NK-92 (cell line): ENCODE measurements around the gene CFAP43.
"Not testable (repeated sequence)": the region's sequence is repeated elsewhere in the genome, so short reads cannot be mapped to it uniquely, and the experiment has no call there.

Experiments used
- DNase-seq: peaks from one replicate; lab custom pipeline; 2025; ENCODE audit not compliant: unreplicated experiment; lab: John Stamatoyannopoulos, UW

Gene CFAP43

DNA sequence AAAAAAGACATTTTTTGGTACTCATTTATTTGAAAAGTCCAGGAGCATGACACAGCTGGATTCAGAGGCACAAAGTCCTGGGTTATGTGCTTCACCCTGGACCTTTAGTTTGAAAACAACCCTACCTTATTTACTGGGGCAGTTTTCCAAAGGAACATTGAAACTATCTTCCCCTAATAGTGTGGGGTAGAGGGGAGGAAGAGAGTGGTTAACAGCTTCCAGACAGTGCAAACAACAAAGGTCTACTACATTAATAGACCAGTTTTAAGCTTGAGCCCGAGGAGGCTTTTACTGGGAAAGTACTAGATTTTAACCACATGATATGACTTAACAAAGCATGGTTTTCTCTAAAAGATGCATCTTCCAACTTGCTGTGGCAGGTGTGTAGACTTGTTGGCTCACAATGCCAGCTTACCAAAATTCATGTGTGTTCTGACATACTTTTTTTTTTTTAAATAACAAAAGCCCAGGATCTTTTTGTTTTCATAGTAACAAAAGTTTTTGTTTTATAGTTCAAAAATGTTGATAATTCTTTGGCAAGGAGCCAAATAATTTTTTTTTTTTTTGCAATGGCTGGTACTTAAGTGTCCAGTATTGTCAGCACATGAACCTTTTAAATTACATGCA is 24.3 kb upstream of the CFAP43 start:
- no peak for DNase-seq

DNA sequence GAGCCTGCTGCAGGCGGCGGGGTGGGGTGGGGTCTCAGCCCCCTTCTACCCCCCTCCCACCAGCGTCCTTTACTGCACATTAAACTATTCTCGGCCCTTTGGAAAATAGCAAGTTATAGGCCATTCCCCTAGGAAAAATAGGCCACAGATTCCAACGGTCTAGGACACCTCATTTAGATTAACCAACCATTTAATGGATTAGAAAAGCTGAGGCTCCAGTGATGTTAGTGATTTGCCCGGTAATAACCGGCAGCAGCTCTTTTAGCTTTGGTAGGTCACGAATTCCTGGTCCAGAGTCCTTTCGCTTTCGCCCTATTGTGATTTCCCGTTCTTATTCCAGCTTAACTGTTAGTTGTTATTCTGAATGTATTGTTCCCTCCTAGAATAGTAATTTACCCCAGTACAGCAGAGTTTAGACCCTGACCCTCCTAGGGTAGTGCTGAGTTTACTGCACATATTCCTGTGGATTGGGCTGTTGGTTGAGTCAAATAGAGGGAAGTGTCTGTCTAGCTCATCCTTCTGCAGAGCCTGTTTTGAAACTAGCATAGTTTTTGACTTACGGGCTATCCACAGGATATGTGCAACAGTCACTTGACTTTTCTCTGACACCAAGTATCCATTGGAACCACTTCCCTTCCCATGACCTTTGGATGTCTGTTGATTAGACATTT is 23.3 kb upstream of the CFAP43 start:
- no peak for DNase-seq

DNA sequence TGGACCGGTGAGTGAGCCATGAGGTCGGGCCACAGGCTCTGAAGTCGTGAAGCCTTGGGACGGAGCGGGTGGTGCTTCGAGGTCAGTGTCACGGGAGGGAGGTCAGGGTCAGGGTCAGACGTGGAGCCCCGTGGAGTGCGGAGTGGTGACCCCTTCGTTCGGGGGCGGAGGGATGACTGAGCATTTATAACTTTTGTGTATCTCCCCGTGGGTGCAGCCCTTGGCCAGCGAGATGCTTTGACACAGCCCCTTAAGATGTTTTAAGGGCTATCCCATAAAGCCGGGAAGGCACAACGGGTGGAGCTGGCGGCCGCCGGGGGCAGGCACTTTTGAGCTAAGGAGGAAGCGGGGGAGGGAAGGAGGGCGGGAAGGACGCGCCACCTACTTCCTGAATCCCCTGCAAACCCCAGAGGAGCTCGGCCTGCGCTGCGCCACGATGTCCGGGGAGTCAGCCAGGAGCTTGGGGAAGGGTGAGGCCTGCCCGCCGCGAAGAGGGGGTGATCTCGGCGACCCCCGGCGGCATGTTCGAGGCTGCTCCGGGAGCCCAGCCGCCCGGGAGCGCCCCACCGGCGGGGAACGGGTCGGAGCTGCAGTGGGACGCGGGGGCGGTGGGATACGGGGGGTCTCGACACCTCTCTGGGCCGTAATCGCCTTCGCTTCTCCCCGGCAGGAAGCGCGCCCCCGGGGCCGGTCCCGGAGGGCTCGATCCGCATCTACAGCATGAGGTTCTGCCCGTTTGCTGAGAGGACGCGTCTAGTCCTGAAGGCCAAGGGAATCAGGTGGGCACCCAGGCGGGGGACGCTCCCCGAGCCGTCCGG is 22.5 kb upstream of the CFAP43 start, which contains the start of gene GSTO1:
Gene GSTO1 (plus strand): TSS at position 400 of the 818 bp plus-strand sequence. CDS start 37 bp downstream, at position 437.
- no peak for DNase-seq

- no peak for DNase-seq
Observed at GRCh38 chr10:104253606-104254410, 21.6 kb upstream of the CFAP43 start.

GRCh38 chr10:104253106-104253505 is 20.9 kb upstream of the CFAP43 start:
- no peak for DNase-seq

- DNase-seq = no peak
Observed at GRCh38 chr10:104252368-104252767, 20.2 kb upstream of the CFAP43 start.

DNA sequence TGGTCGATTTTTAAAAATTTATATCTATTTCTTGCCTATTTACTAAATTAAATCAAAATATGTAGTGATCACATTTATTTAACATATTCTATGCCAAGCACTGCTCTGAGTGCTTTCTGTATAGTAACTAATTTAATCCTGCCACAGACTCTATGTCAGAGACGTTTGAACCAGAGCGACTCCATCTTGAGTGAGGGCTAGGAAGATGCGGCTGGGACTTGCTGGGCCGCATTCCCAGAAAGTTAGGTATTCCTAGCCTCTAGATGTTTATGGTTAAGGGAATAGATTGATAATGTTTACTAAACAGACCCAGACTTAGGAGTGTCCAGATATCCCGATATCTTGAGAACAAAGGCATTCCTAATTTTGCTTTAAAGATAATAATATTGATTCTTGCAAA is 19.3 kb upstream of the CFAP43 start:
- DNase-seq = no peak

DNA sequence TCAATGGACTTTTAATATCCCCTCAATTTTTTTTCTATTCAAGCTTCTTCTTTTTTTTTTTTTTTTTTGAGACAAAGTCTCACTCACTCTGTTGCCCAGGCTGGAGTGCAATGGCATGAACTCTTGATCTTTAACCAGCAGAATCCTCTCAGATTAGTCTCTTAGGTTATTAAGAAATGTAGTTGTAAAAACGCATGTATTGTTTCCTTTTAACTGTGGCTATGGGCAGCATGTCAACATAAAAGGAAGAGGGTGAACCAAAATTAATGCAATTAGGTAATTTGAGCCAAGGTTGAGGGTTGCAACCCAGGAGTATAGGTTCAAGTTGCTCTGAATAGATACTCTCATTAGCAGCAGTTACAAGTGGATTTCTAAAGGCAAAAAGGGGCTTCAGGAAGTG is 18.2 kb upstream of the CFAP43 start:
- DNase-seq = no peak

DNA sequence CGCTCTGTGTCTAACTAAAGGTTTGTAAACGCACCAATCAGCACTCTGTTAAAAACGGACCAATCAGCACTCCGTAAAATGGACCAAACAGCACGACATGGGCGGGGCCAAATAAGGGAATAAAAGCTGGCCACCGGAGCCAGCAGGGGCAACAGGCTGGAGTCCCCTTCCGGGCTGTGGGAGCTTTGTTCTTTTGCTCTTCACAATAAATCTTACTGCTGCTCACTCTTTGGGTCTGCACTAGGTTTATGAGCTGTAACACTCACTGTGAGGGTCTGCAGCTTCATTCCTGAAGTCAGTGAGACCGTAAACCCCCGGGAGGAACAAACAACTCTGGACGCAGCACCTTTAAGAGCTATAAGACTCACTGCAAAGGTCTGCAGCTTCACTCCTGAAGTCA is 16.8 kb upstream of the CFAP43 start:
- not testable (repeated sequence) for DNase-seq

- no peak for DNase-seq
Observed at GRCh38 chr10:104247513-104248146, 15.5 kb upstream of the CFAP43 start.

- DNase-seq = no peak
Observed at GRCh38 chr10:104246976-104247375, 14.8 kb upstream of the CFAP43 start.

GRCh38 chr10:104245066-104245632 is 13.0 kb upstream of the CFAP43 start:
- no peak for DNase-seq

- DNase-seq = no peak
Observed at GRCh38 chr10:104243512-104243911, 11.3 kb upstream of the CFAP43 start.

- DNase-seq = not testable (repeated sequence)
Observed at GRCh38 chr10:104243009-104243408, 10.8 kb upstream of the CFAP43 start.

GRCh38 chr10:104242545-104242944 is 10.4 kb upstream of the CFAP43 start:
- no peak for DNase-seq

GRCh38 chr10:104240078-104240477 is 7.9 kb upstream of the CFAP43 start:
- no peak for DNase-seq

GRCh38 chr10:104235801-104236200 is 3.6 kb upstream of the CFAP43 start:
- no peak for DNase-seq

DNA sequence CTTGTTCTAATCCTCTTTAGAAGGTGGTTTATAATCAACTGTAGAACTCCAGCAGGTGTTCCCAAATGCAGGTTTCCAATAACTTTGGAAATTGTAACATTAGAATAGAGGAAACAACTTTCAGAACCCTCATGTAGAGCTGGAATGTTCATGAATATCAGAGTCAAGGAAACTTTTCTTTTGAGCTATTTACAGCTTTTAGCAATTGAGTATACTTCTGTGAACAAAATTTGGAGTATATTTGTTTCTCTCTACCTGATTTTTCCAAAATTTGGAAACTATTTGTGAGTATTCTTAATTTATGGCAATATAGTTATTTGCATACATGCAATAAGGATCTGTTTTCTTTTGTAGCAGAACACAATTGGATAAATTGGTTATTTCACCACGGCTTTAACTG is 2.8 kb upstream of the CFAP43 start:
- no peak for DNase-seq

DNA sequence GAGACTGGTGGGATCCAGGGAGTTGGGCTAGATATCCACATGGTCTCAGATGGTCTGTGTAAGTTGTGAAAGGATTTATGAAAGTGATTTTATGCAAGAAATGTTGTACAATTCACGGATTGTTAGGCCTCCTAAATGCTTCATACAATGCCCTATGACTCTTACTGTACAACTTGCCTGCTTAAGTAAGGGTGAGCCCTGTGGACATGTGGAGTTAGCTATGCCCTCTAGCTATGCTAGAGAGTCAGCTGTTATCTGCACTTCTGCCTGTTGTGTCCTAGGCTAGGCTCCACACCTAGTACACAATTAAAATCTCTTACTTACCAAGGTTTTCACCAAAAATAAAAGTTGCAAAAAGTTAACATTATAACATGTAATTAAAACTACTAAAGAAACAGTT is 1.7 kb upstream of the CFAP43 start:
- no peak for DNase-seq

- no peak for DNase-seq
Observed at GRCh38 chr10:104232613-104233102, 494 bp upstream of the CFAP43 start.
